Measurements from ENCODE around the gene ATP1A4.

ATP1A4 gene

DNA sequence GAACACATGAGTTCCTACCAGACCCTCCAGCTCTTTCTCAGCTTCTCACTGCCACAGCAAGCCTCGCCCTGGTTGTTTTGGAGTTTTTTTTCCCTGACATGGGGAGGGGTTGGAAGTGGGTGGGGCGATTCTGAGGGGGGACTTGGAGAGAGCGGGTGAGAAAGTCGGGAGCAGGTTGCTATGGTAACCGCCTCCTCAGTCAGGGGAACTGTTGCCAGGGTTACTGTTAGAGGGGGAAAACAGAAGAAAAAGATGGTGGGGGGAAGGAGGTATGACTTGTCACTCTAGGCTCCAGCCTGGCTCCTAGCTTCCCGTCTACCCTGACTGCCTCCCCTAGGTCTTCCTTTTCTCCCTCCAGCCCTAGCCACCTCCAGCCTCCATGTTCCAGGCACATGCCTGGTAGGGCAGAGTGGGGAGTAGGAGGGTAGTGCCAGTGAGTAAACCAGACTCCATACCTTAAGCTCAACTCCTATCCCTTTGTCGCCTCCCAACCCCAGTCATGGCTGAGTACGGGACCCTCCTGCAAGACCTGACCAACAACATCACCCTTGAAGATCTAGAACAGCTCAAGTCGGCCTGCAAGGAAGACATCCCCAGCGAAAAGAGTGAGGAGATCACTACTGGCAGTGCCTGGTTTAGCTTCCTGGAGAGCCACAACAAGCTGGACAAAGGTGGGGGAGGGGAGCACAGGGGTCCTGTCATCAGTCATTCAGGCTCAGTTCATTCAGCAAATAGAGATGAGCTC lies 59.8 kb downstream of the ATP1A4 start:
- no peak for TF ChIP-seq CTCF (IDR thresholded peaks at IDR 0.05; ENCODE audit: control insufficient read depth, extremely low read depth, insufficient read depth)
- H3K4me3 ChIP-seq (ENCODE audit: low read depth, low read length) = no peak overlapping the region
- no peak for DNase-seq (ENCODE audit: low read depth)

- no peak overlapping the region for H3K4me3 ChIP-seq (ENCODE audit: low read depth, low read length)
- DNase-seq (ENCODE audit: low read depth) = peak; percentile 51
- no peak for TF ChIP-seq CTCF (IDR thresholded peaks at IDR 0.05; ENCODE audit: control insufficient read depth, extremely low read depth, insufficient read depth)
Observed at GRCh38 chr1:160214481-160215140, 63.2 kb downstream of the ATP1A4 start.

DNA sequence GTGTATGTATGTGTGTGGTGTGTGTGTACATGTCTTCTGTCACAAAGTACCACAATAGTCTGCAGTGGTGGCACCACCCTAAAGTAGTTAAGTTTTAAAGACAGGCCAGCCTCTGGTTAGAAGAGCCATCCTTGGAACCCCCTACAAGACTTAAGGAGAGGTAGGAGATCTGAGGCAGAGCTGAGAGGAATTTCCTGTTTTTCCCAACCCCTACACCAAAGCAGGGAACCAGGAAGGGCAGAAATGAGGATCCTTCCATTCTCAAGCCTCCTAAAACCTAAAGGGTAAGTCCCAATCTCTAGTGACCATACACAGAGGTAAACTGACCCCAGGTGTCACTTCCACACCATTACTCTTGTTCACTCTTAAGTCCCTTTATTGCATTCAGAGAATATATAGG lies 64.9 kb downstream of the ATP1A4 start:
- no peak for DNase-seq (ENCODE audit: low read depth)
- H3K4me3 ChIP-seq (ENCODE audit: low read depth, low read length) = no peak overlapping the region
- no peak for TF ChIP-seq CTCF (IDR thresholded peaks at IDR 0.05; ENCODE audit: control insufficient read depth, extremely low read depth, insufficient read depth)

- DNase-seq (ENCODE audit: low read depth) = no peak
- H3K4me3 ChIP-seq (ENCODE audit: low read depth, low read length) = no peak overlapping the region
- TF ChIP-seq CTCF (IDR thresholded peaks at IDR 0.05; ENCODE audit: control insufficient read depth, extremely low read depth, insufficient read depth) = no peak
Observed at GRCh38 chr1:160217481-160218051, 66.2 kb downstream of the ATP1A4 start.

DNA sequence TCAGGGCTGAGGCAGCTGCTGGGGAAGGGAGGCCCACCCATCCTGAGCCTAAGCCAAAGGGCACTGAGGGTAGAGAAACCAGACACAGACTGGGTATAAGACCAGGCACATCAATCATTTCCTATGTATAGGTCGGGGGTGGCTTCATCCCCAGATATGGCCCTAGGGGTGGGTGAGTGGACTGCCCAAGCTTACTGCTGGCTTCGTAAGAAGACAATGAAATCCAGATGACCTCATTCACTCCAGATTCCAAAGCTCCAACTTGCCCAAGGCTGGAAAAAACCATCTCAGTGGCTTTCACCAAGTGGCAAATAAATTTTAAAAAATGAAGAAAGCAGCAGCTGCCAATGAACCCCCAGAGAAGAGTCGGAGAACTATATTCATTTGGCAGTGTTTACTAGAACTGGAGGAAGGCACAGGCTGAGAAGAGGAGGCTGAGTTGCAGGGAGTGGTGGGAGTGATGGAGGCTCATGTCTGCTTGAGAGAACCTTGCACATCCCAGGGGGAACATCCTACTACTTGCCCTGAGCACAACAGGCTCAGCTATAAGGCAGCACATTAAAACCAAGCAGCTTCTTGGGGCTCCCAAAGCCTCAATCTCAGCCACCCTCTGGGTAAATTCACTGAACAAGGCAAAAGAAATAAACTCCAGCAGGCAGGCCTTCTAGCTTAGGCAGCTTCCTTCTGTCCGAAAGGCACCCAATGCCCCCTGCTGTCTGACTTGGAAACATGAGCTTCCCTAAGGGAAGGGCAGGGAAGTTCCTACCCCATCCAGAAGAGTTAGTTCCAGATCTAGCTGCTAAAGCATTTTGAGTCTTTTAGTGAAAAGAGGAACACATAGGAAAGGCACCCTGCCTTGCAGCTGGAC lies 67.9 kb downstream of the ATP1A4 start:
- no peak overlapping the region for H3K4me3 ChIP-seq (ENCODE audit: low read depth, low read length)
- no peak for DNase-seq (ENCODE audit: low read depth)
- TF ChIP-seq CTCF (IDR thresholded peaks at IDR 0.05; ENCODE audit: control insufficient read depth, extremely low read depth, insufficient read depth) = peak; percentile 73

GRCh38 chr1:160220301-160220700 lies 68.9 kb downstream of the ATP1A4 start:
- no peak overlapping the region for H3K4me3 ChIP-seq (ENCODE audit: low read depth, low read length)
- no peak for TF ChIP-seq CTCF (IDR thresholded peaks at IDR 0.05; ENCODE audit: control insufficient read depth, extremely low read depth, insufficient read depth)
- no peak for DNase-seq (ENCODE audit: low read depth)

All from LNCaP clone FGC (cell line).